ENCODE measurements around the gene HPD. TPM values are rescaled to one million over a fixed set of nuclear protein-coding genes. Genes with fewer than 3 reads are reported as not detected.

HPD gene
- total RNA-seq, 1 donor from 2014 or later, result 2.8 TPM

Other genes with a start within 250 kb of the HPD start
- gene ORAI1, start 232.3 kb downstream of the HPD start, total RNA-seq, result 28.9 TPM
- gene MORN3, start 189.2 kb downstream of the HPD start, total RNA-seq, result 0.69 TPM
- 11.6 TPM for gene TMEM120B, start 146.1 kb downstream of the HPD start, total RNA-seq
- 30.8 TPM for gene RHOF, start 65.2 kb downstream of the HPD start, total RNA-seq
- gene SETD1B, start 54.9 kb downstream of the HPD start, total RNA-seq, result 35.5 TPM
- 48.8 TPM for gene PSMD9, start 29.9 kb upstream of the HPD start, total RNA-seq
- 7.0 TPM for gene CFAP251, start 59.7 kb upstream of the HPD start, total RNA-seq
- 17.7 TPM for gene BCL7A, start 163.0 kb upstream of the HPD start, total RNA-seq
- 89.7 TPM for gene MLXIP, start 219.9 kb upstream of the HPD start, total RNA-seq

Data from mucosa of gallbladder (tissue), 1 donor.